ENCODE measurements around the gene AMBRA1.

DNA sequence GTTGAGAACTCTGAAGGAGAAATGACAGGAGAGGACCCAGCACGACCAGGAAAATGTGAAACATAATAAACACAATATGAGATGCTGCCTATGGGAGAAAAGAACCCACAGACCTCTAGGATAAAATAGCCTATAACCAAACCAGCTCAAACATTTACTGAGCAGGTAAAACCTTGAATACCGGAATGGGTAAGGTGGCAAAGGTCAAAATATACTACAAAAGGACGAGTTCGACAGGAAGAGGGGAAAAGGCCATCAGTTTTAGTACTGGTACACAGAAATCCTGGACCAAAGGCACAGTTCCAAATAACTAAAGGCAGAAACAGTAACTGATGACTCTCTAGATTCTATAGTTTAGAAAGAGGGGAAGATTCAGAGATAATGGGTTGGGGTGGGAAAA lies 96.3 kb downstream of the AMBRA1 start:
- TF ChIP-seq, protein P1, sequence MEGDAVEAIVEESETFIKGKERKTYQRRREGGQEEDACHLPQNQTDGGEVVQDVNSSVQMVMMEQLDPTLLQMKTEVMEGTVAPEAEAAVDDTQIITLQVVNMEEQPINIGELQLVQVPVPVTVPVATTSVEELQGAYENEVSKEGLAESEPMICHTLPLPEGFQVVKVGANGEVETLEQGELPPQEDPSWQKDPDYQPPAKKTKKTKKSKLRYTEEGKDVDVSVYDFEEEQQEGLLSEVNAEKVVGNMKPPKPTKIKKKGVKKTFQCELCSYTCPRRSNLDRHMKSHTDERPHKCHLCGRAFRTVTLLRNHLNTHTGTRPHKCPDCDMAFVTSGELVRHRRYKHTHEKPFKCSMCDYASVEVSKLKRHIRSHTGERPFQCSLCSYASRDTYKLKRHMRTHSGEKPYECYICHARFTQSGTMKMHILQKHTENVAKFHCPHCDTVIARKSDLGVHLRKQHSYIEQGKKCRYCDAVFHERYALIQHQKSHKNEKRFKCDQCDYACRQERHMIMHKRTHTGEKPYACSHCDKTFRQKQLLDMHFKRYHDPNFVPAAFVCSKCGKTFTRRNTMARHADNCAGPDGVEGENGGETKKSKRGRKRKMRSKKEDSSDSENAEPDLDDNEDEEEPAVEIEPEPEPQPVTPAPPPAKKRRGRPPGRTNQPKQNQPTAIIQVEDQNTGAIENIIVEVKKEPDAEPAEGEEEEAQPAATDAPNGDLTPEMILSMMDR (conservative IDR thresholded peaks at IDR 0.05; ENCODE audit: low read depth, low read length): no peak
- no peak for TF ChIP-seq EZH2phosphoT487 (IDR thresholded peaks at IDR 0.05; ENCODE audit: borderline replicate concordance, low read length)
